ENCODE data around the gene PLEKHO2. TPM values are rescaled to one million over a fixed set of nuclear protein-coding genes. Genes with fewer than 3 reads are reported as not detected.

PLEKHO2 gene
- total RNA-seq, 2 experiments from 2014 or later: 12.0 to 24.5 TPM

- Histone ChIP-seq H3K9me2 (ENCODE audit: insufficient read depth, low read length) (no peaks in the 10 kb centered on the region), H3K9me3 (ENCODE audit: low read length) (peaks cover 11% of the 10 kb centered on the region; the same call in 1 of the 2 replicates), H3K4me3 (ENCODE audit: low read depth, low read length, poor library complexity, severe bottlenecking) (no peak overlapping the region), H3K36me3 (ENCODE audit: insufficient read depth, low read length) (no peaks in the 10 kb centered on the region), H3K4me2 (ENCODE audit: low read length) (no peak overlapping the region), H2AFZ (ENCODE audit: low read length) (no peak overlapping the region), H3K4me1 (ENCODE audit: insufficient read depth, low read length, poor library complexity, severe bottlenecking) (peaks cover 10% of the 10 kb centered on the region), H3K27ac (ENCODE audit: low read depth, low read length, poor library complexity, severe bottlenecking) (no peak overlapping the region), H3K79me2 (ENCODE audit: insufficient read depth, low read depth, low read length) (no peaks in the 10 kb centered on the region), H4K20me1 (ENCODE audit: insufficient read depth, low read length) (no peaks in the 10 kb centered on the region)
- POLR2A ChIA-PET: interaction anchor here (0.6 to 2.5 kb wide), 2 partner anchors 9 to 358 kb away, joined by 4 to 14 read pairs; no protein-coding TSS in a partner anchor
- no peak for DNase-seq (ENCODE audit: low spot score)
- intact Hi-C loops (cut with micrococcal nuclease; ENCODE audit: unreplicated experiment): no loop called here
- no TSS peak for BruUV-seq (replicated peaks)
- CTCF ChIA-PET (ENCODE audit: unreplicated experiment): interaction anchor here (1.7 kb wide), 1 partner anchor 9 kb away, joined by 5 read pairs; no protein-coding TSS in a partner anchor
- TF ChIP-seq CTCF (conservative IDR thresholded peaks at IDR 0.05; ENCODE audit: low read length) (no peak), EZH2phosphoT487 (IDR thresholded peaks at IDR 0.05; ENCODE audit: borderline replicate concordance, low read depth, low read length) (no peak)
These were observed 61.7 kb downstream of the PLEKHO2 start for GRCh38 chr15:64903326-64903950.

GRCh38 chr15:64904189-64904588 is 62.5 kb downstream of the PLEKHO2 start:
- no peaks in the 10 kb centered on the region for H4K20me1 ChIP-seq (ENCODE audit: insufficient read depth, low read length)
- TF ChIP-seq CTCF (conservative IDR thresholded peaks at IDR 0.05; ENCODE audit: low read length) (no peak), EZH2phosphoT487 (IDR thresholded peaks at IDR 0.05; ENCODE audit: borderline replicate concordance, low read depth, low read length) (no peak)
- no peak for DNase-seq (ENCODE audit: low spot score)
- ChIA-PET POLR2A (interaction anchor here (0.6 to 2.5 kb wide), 5 partner anchors 10 to 392 kb away, joined by 3 to 14 read pairs (median 4); no protein-coding TSS in a partner anchor), CTCF (ENCODE audit: unreplicated experiment) (interaction anchor here (1.7 kb wide), 1 partner anchor 10 kb away, joined by 5 read pairs; no protein-coding TSS in a partner anchor)
- no peak overlapping the region for H3K4me2 ChIP-seq (ENCODE audit: low read length)
- intact Hi-C loops (cut with micrococcal nuclease; ENCODE audit: unreplicated experiment): loop anchor here (2.0 kb wide), 1 partner anchor 173 kb away; no protein-coding TSS in a partner anchor
- no peaks in the 10 kb centered on the region for H3K36me3 ChIP-seq (ENCODE audit: insufficient read depth, low read length)
- no peaks in the 10 kb centered on the region for H3K9me2 ChIP-seq (ENCODE audit: insufficient read depth, low read length)
- no peak overlapping the region for H3K4me3 ChIP-seq (ENCODE audit: low read depth, low read length, poor library complexity, severe bottlenecking)
- H3K9me3 ChIP-seq (ENCODE audit: low read length): peaks cover 11% of the 10 kb centered on the region; the same call in 1 of the 2 replicates
- H3K79me2 ChIP-seq (ENCODE audit: insufficient read depth, low read depth, low read length): no peaks in the 10 kb centered on the region
- no peak overlapping the region for H3K27ac ChIP-seq (ENCODE audit: low read depth, low read length, poor library complexity, severe bottlenecking)
- H2AFZ ChIP-seq (ENCODE audit: low read length): no peak overlapping the region
- BruUV-seq (replicated peaks): no TSS peak
- peaks cover 10% of the 10 kb centered on the region for H3K4me1 ChIP-seq (ENCODE audit: insufficient read depth, low read length, poor library complexity, severe bottlenecking)
